HG03521 (cell line): ENCODE data around the gene KCNG2.

Source experiments
- ATAC-seq: cut with Tn5 transposase; IDR thresholded peaks from one replicate; pipeline ENCODE4 v1.9.1; 2021; ENCODE audit warnings: mild to moderate bottlenecking, moderate library complexity; ENCODE audit not compliant: unreplicated experiment

The KCNG2 gene

DNA sequence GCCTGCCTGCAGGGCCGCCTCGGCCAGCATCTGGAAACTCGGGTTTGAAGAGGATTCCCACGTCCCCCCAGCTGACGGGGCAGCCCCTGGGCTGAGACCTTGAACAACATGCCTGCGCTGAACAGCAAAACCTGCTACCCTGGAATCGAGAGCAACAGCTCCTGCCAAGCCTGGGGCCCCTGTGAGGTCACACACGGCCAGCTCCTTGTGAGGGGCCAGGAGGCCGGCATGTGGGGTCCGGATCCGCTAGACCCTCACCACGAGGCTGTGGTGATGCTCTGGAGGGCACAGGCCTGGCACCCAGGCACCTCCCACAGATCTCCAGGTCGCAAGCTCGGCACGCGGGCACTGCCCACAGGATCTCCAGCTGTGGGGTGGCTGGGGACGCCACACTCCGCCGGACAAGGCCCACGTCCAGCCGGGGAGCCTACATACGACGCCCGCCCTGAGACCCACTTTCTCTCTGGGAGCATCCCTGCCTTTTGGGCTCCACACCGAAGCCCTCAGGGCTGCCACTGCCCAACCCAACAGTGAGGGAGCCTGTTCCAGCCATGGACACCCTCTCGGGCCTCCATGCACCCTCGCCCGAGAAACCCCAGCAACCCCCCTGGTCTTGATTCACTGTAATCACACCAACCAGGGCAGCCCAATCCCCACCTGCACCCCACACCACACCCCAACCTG is 119.6 kb downstream of the KCNG2 start:
- no peak for ATAC-seq

DNA sequence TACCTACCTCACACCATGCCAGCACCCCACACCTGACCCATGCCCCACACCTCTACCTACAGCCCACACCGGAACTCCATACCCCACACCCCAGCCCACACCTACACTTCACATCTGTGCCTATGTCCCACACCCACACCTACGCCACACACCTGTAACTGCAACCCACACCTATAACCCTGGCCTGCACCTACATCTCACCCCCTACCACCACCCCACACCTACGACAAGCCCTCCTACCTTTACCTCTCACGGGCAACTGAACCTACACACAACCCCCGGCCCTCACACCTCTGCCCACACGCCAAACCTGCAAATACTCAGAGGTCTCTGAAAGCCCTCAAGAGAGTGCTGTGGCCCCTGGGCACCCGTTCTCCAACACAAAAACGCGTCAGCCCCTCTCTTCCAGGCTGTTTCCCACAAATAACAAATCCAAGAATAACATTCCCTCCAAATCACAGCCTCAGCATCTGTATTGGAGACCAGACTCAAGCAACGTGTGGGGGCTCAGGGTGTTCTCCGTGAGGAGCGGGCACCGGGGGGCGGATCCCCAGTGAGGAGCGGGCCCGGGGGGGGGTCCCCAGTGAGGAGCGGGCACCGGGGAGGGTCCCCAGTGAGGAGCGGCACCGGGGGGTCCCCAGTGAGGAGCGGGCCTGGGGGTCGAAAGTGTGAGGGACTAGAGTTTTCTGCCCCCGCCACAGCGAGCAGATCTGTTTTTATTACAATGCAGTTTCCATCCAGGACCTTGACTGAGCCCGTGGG is 120.3 kb downstream of the KCNG2 start:
- no peak for ATAC-seq

DNA sequence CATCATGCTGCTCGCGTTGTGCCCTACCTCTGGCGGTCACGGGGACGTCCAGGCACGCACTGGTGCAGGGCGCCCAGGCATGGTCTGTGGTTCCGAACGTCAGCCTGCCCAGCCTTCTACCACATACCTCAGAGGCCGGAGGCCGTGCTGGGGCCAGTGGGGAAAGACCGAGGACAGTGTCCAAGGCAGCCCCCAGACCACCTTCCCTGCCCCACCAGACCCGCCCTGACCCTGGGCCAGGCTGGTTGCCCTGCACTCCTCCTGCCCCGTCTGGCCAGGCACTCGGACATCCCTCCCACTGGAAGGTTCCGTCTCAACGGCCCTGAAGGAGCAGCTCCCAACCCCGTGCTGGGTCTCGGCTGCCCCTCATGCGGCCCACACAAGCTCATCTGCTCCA is 120.9 kb downstream of the KCNG2 start:
- no peak for ATAC-seq

DNA sequence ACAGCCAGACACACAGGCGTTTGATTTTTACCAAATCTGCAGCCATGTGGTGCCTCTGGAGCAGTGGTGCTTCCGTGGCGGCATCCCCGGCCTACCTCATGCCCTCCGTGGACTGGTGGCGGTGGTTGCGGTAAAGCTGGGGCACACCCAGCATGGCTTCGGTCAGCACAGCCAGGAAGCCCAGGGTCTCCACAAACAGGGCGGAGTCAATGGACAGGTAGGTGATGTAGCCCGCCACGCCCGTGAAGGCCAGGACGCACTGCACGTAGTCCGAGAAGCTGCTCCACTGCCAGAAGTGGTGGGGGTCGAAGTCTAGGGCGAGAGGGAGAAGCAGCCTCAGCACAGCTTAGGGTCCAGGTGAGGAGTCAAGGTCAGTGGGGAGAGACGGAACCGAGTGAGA is 121.4 kb downstream of the KCNG2 start:
- no peak for ATAC-seq

DNA sequence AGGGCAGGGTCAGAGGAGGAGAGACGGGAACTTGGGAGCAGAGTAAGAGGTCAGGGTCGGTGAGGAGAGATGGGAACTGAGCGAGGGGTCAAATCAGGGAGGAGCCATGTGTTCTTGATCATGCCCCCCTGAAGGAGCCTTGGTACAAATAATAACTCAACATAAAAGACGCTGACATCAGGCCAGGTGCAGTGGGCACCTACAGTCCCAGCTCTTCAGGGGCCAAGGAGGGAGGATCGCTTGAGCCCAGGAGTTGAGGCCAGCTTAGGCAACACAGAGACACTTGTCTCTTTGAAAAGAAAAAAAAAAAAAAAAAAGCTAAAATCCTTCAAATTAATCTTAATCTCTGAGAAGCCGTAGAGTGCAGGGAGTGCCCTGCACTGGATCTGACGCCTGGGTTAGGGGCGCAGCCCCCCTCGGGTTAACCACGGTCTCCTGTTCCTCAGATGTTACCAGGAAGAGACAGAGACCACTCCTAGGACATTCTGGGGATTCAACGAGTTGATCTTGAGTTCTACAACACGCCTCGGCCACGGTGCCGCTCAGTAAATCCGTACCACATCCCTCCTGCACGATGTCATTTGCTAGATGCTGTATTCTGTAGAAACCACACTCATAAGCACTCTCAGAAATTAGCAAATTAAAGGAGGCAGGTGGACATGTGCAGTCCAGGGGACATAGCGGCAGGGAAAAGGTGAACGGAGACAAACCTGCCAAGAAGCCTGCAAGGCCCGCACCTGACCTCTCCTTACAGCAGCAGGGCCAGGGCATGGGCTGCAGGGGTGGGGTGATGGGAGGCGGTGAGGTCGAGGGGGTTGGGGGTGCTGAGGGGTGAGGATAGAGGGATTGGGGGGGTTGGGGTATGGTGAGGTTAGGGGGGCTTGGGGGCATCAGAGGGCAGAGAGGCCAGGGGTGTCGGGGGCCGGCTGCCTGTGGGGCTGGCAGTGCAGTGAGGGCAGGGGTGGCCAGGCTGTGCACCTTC is 124.5 kb downstream of the KCNG2 start:
- no peak for ATAC-seq

DNA sequence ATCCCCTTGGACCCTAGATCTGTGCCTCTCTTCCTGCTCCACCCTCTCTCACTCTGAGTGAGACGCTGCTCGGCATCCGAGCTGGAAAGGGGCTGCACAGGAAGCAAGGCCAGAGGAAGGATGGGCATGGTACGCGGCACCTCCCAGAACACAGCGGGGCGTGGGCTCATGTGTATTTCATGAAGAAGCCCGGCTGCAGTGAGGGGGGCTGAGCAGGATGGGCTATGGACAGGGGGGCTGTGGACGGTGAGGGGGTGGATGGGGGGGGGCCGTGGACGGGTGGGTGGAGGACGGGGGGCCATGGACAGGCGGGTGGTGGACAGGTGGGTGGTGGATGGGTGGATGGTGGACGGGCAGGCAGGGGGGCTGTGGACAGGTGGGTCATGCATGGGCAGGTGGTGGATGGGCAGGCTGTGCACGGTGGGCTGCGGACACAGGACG is 125.3 kb downstream of the KCNG2 start:
- no peak for ATAC-seq

DNA sequence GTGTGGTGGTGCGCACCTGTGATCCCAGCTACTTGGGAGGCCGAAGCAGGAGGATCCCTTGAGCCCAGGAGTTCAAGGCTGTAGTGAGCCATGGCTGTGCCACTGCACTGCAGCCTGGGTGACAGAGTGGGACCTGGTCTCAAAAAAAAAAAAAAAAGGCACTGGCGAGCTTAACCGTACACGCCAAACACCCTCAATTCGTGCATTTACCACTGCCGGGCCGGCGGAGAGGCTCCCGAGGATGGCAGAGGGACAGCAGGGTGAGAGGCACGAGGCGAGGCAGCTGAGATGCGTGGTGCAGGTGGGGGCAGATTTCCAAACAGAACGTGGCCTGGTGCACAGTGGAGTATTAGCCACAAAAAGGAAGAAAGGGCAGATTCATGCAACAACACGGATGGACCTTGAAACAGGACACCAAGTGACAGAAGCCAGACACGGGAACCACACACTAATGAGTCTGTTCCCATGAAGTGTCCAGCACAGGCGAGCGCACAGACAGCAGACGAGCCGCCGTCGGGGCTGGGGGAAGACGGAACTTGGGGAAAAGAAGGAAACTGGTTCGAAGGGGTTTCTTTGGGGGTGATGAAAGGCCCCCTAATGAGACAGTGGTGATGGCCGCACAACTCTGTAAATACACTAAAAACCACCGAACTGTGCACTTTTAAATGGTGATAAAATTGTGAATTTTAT is 126.3 kb downstream of the KCNG2 start:
- ATAC-seq: no peak

DNA sequence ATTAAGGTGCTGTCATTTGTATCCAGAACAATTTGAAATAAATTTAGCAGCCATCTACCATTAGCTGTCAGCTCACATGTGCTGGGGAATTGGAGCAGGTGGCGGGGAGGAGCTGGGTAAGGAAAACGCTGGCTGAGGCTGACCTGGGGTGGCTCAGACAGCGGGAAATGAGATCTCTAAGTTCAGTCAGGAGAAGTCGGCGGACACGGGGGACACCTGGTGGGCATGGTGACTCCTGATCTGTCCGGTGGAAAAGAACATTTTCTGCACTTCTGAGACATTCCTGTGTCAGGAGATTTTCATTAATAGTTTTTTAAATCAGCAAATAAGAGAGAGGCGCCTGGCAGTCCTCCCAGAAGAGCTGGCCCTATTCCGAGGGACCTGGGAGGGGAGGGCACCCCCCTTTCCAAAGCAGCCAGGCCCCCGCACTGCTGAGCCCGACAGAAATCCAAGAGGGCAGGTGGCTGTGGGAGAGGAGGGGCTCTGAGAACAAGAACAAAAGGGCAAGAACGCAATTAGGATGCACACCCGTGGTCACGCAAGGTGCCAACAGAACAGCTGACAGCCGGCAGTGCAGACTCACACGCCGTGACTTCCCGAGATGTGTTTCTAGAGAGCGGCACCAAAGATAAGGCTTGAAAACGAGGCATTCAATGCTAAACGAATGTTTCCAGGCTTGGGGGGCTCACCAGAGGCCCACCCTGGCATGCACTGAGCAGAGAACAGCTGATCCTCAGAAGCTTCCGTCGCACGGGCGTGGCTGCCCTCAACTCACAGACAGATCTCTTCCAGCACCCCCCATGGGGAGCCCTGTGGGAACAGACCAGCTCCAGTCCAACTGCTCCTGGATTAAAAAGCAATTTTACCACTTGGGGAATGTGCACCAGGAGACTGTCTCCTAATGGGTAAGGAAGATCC is 127.3 kb downstream of the KCNG2 start:
- ATAC-seq: no peak

DNA sequence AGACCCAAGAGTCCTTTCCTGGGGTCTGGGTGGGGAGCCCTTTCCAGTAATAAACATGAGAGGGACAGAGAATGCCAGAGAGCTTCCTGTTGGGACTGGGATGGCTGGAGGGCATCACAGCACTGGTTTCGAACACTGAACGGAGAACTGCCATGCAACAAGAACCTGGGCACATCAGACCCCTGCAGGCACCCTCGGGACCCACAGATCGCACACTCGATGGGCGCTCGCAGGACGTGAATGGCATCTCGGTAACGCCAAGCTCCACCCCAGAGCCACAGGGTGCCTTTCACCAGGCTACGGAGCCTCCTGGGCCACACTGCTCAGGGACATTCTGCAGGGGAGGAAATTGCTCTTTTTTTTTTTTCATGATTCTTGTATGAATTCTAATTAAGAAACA is 128.6 kb downstream of the KCNG2 start:
- ATAC-seq: no peak

DNA sequence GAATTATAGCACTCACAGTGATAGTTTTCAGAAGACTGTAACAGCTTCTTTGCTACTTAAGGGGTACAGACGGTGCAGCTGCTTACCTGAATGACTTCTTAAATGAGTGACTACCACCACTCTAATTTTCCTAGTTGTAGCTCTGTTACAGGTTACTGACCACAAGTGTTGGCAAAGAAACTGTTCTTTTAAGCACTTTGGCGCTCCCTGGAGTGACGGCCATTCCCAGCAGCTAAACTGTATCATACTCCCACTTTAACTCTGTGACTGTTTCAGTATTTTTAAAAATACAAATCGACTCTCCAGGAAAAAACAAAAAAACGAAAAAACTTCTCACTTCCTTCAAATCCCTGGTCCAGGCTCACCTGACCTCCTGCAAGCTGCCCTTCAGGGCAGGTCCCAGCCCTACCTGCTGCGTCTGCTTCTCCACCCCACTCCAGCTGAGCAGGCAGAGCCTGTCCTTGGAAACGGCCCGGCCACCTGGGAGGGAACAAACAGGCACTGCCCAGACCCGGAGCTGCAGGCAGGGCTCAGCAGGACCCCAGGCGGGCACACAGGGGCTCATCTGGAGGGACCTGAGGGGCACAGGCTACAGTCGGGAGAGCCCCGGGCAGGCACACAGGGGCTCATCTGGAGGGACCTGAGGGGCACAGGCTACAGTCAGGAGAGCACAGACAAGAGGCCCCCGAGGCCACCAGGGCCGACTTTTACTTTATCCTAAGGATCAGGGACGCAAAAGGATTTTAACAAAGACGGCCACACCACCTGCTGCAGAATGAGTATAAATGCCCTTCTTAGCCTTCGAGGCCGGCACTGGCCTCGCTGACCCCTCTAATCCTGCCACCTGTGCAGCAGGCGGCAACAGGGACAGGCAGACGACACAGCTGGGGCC is 129.2 kb downstream of the KCNG2 start:
- no peak for ATAC-seq

DNA sequence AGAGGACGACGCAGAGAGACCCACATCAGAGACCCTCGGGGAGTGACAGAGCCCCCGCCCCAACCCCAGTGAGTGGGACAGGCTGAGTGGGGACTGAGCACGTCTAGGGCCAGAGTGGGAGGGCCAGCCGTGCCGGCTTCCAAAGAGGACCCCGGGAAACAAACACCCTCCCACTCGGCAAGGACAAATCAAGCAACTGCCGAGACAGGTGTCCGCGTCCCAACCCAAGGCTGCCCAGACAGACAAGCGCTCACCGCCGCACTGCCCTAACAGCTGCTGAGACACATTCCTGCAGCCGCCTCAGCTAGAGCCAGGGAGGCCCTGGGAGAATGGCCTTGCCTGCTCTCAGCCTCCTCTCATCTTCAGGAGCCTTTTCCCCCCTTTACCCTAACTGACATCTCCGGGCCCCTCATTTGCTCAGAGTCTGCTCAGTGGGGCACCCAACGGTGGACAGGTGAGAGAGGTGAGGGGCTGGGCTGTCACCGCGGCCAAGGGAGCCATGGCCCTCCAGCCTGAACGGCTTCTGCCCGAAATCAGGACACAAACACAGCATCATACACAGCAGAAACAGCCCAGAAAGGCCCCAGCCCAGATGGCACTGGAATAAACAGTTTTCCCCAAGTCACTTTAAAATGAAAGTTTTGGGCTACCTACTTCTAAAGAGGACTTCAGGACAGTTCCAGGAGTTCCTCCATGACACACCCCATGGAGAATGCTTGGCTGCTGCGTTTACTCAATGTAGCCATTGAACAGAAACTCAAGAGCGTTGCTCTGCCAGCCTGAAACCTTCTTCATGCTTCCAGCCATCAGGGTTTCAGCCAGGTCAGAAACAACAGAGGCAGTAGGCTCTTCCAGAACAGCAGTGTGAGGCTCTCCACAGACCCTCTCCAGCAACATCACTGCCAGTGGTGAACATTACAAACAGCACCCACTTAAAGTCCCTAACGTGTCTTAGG is 130.1 kb downstream of the KCNG2 start:
- no peak for ATAC-seq

DNA sequence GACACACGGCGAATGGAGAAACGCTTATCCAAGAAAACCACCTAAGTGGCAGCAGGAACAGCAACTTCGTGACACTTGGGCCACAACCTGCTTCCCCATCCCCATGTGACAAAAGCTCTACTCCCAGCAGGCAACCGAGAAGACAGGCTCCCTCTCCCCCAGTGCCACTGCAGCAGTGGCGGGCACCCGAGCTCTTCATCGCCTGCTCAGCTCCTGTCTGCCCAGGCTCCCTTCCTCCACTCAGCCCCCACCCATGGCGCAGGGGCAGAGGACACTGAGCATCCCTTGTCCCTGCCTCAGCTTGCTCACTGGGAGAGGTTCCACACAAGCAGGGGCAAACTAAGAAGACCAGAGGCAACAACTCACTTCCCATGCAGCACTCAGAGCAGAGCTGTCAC is 130.8 kb downstream of the KCNG2 start:
- no peak for ATAC-seq

DNA sequence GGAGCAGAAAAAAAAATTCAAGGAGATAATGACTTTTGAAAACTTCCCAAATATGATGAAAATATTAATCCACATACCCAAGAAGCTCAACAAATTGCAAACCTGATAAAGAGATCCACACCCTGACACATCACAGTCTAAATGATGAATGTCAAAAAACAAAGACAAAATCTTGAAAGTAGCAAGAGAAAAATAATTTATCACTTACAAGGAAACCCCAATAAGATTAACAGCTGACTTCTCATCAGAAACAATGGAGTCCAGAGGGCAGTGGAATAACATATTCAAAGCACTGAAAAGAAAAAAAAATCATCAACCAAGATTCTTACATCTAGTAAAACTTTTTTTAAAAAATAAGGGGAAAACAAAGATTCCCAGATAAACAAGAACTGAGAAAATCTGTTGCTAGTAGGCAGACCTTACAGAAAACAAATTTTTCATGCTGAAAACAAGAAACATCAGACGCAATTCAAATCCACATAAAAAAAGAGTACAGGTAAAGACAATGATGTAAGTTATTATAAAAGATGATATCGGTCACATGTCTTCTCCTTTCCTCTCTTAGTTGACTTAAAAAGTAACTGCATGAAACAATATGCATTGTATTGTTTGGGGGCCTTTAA is 132.4 kb downstream of the KCNG2 start:
- no peak for ATAC-seq

DNA sequence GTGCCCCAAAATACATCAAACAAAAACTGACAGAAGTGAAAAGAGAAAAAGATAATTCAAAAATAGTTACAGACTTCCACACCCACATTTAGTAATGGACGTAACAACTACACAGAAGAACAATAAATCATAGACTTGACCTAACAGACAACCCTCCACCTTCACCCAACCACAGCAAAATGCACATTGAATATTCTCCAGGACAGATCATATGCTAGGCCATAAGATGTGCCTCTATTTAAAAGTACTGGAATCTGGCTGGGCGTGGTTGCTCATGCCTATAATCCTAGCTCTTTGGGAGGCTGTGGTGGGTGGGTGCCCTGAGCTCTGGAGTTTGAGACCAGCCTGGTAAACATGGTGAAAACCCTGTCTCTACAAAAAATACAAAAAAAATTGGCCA is 133.7 kb downstream of the KCNG2 start:
- ATAC-seq: no peak

DNA sequence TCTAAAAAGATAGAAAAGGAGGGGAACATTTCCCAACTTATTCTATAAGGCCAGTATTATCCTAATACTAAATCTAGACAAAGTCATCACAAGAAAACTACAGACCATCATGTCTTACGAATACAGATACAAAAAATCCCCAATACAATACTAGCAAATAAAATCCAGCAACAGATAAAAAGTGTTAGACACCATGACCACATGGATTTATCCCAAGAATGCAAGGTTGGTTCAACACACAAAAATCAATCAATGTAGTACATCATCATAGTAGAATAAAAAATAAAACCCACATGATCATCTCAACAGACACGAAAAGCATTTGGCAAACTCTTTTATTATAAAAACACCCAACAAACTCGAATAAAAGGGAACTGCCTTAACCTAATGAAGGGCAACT is 135.2 kb downstream of the KCNG2 start:
- no peak for ATAC-seq

DNA sequence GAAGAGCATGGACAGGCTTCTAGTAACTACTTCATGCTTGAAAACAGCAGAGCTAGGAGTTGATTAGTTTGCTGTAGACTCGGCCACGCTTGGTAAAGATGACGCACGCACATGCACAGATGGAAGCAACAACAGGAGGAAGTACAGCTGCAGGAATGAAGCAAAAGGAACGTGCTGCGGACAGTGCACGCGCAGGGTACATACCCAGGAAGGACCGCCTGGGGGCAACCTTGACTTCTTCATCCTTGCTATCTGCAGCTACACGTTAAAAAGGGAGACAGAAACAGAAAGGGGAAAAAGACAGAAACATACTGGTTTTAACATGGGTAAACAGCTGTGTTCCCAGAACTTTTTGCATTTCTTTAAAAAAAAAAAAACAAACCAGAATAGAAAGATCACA is 136.0 kb downstream of the KCNG2 start:
- ATAC-seq: no peak
